ENCODE data around the gene INAFM2.

GRCh38 chr15:40323953-40324937 lies 753 bp downstream of the INAFM2 start:
- TF ChIP-seq REST (IDR thresholded peaks at IDR 0.05; ENCODE audit: insufficient read depth in 1 of 2, low read depth in 2 of 2, low read length in 2 of 2) (no peak), POLR2AphosphoS5 (IDR thresholded peaks at IDR 0.05; ENCODE audit: low read depth, low read length) (no peak), TAF1 (IDR thresholded peaks at IDR 0.05; ENCODE audit: borderline replicate concordance, insufficient read depth, low read length) (no peak)
